Measurements from ENCODE around the gene GPS2. TPM values are rescaled to one million over a fixed set of nuclear protein-coding genes. Genes with fewer than 3 reads are reported as not detected.

Gene GPS2
- total RNA-seq, 2 experiments from 2014 or later = 83.7 to 85.1 TPM

DNA sequence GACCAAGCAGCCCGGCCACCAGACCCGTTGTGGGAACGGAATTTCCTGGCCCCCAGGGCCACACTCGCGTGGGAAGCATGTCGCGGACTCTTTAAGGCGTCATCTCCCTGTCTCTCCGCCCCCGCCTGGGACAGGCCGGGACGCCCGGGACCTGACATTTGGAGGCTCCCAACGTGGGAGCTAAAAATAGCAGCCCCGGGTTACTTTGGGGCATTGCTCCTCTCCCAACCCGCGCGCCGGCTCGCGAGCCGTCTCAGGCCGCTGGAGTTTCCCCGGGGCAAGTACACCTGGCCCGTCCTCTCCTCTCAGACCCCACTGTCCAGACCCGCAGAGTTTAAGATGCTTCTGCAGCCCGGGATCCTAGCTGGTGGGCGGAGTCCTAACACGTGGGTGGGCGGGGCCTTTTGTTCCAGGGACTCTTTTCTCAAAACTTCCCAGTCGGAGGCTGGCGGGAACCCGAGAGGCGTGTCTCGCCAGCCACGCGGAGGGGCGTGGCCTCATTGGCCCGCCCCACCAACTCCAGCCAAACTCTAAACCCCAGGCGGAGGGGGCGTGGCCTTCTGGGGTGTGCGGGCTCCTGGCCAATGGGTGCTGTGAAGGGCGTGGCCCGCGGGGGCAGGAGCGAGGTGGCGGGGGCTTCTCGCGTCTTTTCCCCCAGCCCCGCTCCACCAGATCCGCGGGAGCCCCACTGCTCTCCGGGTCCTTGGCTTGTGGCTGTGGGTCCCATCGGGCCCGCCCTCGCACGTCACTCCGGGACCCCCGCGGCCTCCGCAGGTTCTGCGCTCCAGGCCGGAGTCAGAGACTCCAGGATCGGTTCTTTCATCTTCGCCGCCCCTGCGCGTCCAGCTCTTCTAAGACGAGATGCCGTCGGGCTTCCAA lies 33.8 kb downstream of the GPS2 start, which contains the start of gene SLC2A4:
SLC2A4 (plus strand) TSS at position 645 of the 879 bp plus-strand sequence; CDS start at position 862, 217 bp downstream.
- Mint-ChIP-seq H3K4me3 (peak within 1 kb of the TSS; percentile 63), H3K36me3 (no peaks in the 10 kb centered on the region), H3K4me1 (peaks cover 17% of the 10 kb centered on the region), H3K27ac (no peak within 1 kb of the TSS), H3K9me3 (ENCODE audit: low read depth) (no peaks in the 10 kb centered on the region), H3K27me3 (peaks cover 26% of the 10 kb centered on the region)
- CTCF ChIA-PET = interaction anchor here (0.6 to 11.4 kb wide), 15 partner anchors 11 to 308 kb away, joined by 3 to 112 read pairs (median 4); partner anchors contain the start of genes ACADVL, ACAP1 and DLG4
- ATAC-seq (peak; percentile 85), DNase-seq (peak; percentile 91)

DNA sequence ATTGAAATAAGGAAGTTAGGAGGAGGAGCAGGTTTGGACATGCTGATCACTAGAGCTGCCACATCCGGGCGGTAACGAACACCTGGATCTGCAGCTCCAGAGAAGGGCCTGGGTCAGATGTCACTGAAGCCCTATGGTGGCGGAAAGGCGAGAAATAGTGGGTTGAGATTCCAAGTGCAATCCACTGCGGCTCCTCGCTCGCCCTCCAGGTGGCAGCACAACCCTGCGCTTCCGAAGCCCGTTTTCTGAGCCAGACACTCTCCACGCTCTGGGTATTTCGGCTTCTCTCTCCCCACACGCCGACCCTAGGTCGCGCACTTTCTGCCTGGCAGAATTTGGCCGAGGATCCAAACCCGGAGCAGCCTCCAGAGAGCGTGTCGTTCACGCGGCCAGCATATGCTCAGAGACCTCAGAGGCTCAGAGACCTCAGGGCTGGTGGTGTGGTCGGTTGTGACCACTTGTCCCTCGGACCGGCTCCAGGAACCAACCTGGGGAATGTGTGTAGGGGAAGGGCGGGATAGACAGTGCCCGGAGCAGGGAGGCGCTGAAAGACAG lies 34.6 kb downstream of the GPS2 start:
- Mint-ChIP-seq H3K4me1 (peaks cover 17% of the 10 kb centered on the region), H3K9me3 (ENCODE audit: low read depth) (no peaks in the 10 kb centered on the region), H3K4me3 (peak overlapping the region; percentile 63), H3K27me3 (peaks cover 22% of the 10 kb centered on the region), H3K36me3 (no peaks in the 10 kb centered on the region), H3K27ac (no peak overlapping the region)
- DNase-seq (peak; percentile 89), ATAC-seq (peak; percentile 78)
- CTCF ChIA-PET = interaction anchor here (0.8 to 11.4 kb wide), 14 partner anchors 12 to 235 kb away, joined by 3 to 112 read pairs (median 4); partner anchors contain the start of genes ACADVL, ACAP1 and DLG4

GRCh38 chr17:7279448-7279847 lies 35.7 kb downstream of the GPS2 start:
- CTCF ChIA-PET = interaction anchor here (0.7 to 11.4 kb wide), 5 partner anchors 13 to 240 kb away, joined by 3 to 112 read pairs (median 4); no protein-coding TSS in a partner anchor
- Mint-ChIP-seq H3K4me3 (no peak overlapping the region), H3K27ac (no peak overlapping the region), H3K9me3 (ENCODE audit: low read depth) (no peaks in the 10 kb centered on the region), H3K27me3 (peaks cover 22% of the 10 kb centered on the region), H3K4me1 (peaks cover 17% of the 10 kb centered on the region), H3K36me3 (no peaks in the 10 kb centered on the region)
- no peak for ATAC-seq
- DNase-seq = no peak

GRCh38 chr17:7266784-7267183 lies 48.4 kb downstream of the GPS2 start:
- Mint-ChIP-seq H3K27ac (no peak overlapping the region), H3K9me3 (ENCODE audit: low read depth) (no peaks in the 10 kb centered on the region), H3K4me3 (no peak overlapping the region), H3K4me1 (peaks cover 20% of the 10 kb centered on the region), H3K27me3 (peaks cover 42% of the 10 kb centered on the region), H3K36me3 (no peaks in the 10 kb centered on the region)
- CTCF ChIA-PET = interaction anchor here (0.6 to 2.1 kb wide), 5 partner anchors 16 to 173 kb away, joined by 3 to 9 read pairs (median 4); no protein-coding TSS in a partner anchor
- ATAC-seq = no peak
- DNase-seq = no peak

- CTCF ChIA-PET = interaction anchor here (1.0 to 2.0 kb wide), 2 partner anchors 33 to 173 kb away, joined by 3 to 7 read pairs; no protein-coding TSS in a partner anchor
These were observed 51.4 kb downstream of the GPS2 start for GRCh38 chr17:7263801-7264078.

GRCh38 chr17:7262935-7263800 lies 52.0 kb downstream of the GPS2 start:
- no peak for DNase-seq
- H3K27me3 Mint-ChIP-seq = peaks cover 36% of the 10 kb centered on the region
- ATAC-seq = peak; percentile 8
- no peaks in the 10 kb centered on the region for H3K36me3 Mint-ChIP-seq
- H3K4me1 Mint-ChIP-seq = peaks cover 24% of the 10 kb centered on the region
- H3K4me3 Mint-ChIP-seq = peak overlapping the region; percentile 63
- no peak overlapping the region for H3K27ac Mint-ChIP-seq
- H3K9me3 Mint-ChIP-seq (ENCODE audit: low read depth) = no peaks in the 10 kb centered on the region
- CTCF ChIA-PET = interaction anchor here (1.0 to 2.0 kb wide), 3 partner anchors 33 to 174 kb away, joined by 3 to 7 read pairs (median 5); no protein-coding TSS in a partner anchor

More at GRCh38 chr17:7263801-7264078, 51.4 kb downstream of the GPS2 start:
- ATAC-seq (no peak), DNase-seq (no peak)
- Mint-ChIP-seq H3K36me3 (no peaks in the 10 kb centered on the region), H3K4me3 (peak overlapping the region; percentile 15), H3K4me1 (peaks cover 24% of the 10 kb centered on the region), H3K27ac (no peak overlapping the region), H3K27me3 (peaks cover 38% of the 10 kb centered on the region), H3K9me3 (ENCODE audit: low read depth) (no peaks in the 10 kb centered on the region)

Other genes starting within 250 kb of the GPS2 start
- gene CLEC10A, start 235.1 kb downstream of the GPS2 start, total RNA-seq = not detected
- gene ASGR2, start 200.5 kb downstream of the GPS2 start, total RNA-seq = not detected
- under 1 TPM; 0.35 to 0.38 TPM for gene ASGR1, start 136.0 kb downstream of the GPS2 start, total RNA-seq
- gene DLG4, start 95.5 kb downstream of the GPS2 start, total RNA-seq = 1 to 10 TPM; 4.9 to 5.3 TPM
- 100 to 1,000 TPM; 411 to 423 TPM for gene ACADVL, start 95.4 kb downstream of the GPS2 start, total RNA-seq
- gene DVL2, start 80.8 kb downstream of the GPS2 start, total RNA-seq = 10 to 100 TPM; 52.7 to 62.0 TPM
- gene PHF23, start 75.9 kb downstream of the GPS2 start, total RNA-seq = 10 to 100 TPM; 42.1 to 53.2 TPM
- gene GABARAP, start 72.9 kb downstream of the GPS2 start, total RNA-seq = 100 to 1,000 TPM; 207 to 231 TPM
- gene CTDNEP1, start 63.6 kb downstream of the GPS2 start, total RNA-seq = 100 to 1,000 TPM; 162 to 192 TPM
- 10 to 100 TPM; 56.5 to 70.4 TPM for gene ELP5, start 63.1 kb downstream of the GPS2 start, total RNA-seq
- gene CLDN7, start 52.9 kb downstream of the GPS2 start, total RNA-seq = 1 to 10 TPM in 1 of 2 experiments, under 1 TPM in 1; 0.66 to 1.9 TPM
- not detected for gene SLC2A4, start 33.6 kb downstream of the GPS2 start, total RNA-seq
- 1 to 10 TPM in 1 of 2 experiments, under 1 TPM in 1; 0.35 to 1.4 TPM for gene YBX2, start 20.7 kb downstream of the GPS2 start, total RNA-seq
- gene EIF5A, start 7.7 kb downstream of the GPS2 start, total RNA-seq = 100 to 1,000 TPM; 575 to 853 TPM
- gene NEURL4, start 14.0 kb upstream of the GPS2 start, total RNA-seq = 10 to 100 TPM; 43.7 to 44.8 TPM
- gene ACAP1, start 21.2 kb upstream of the GPS2 start, total RNA-seq = 100 to 1,000 TPM; 594 to 712 TPM
- 1 to 10 TPM; 6.0 to 6.1 TPM for gene KCTD11, start 36.8 kb upstream of the GPS2 start, total RNA-seq
- not detected for gene TMEM95, start 39.8 kb upstream of the GPS2 start, total RNA-seq
- gene TNK1, start 65.7 kb upstream of the GPS2 start, total RNA-seq = under 1 TPM; 0.54 to 0.61 TPM
- gene PLSCR3, start 79.2 kb upstream of the GPS2 start, total RNA-seq = 10 to 100 TPM; 65.5 to 74.2 TPM
- 10 to 100 TPM; 47.5 to 56.1 TPM for gene TMEM256, start 88.7 kb upstream of the GPS2 start, total RNA-seq
- gene NLGN2, start 92.5 kb upstream of the GPS2 start, total RNA-seq = 1 to 10 TPM; 2.0 to 3.5 TPM
- not detected for gene SPEM1, start 105.0 kb upstream of the GPS2 start, total RNA-seq
- not detected for gene SPEM2, start 110.3 kb upstream of the GPS2 start, total RNA-seq
- gene SPEM3, start 113.5 kb upstream of the GPS2 start, total RNA-seq = not detected
- gene TMEM102, start 120.1 kb upstream of the GPS2 start, total RNA-seq = 10 to 100 TPM; 13.9 to 16.7 TPM
- gene FGF11, start 124.2 kb upstream of the GPS2 start, total RNA-seq = 1 to 10 TPM; 3.6 to 4.1 TPM
- gene CHRNB1, start 129.7 kb upstream of the GPS2 start, total RNA-seq = 10 to 100 TPM; 10.4 to 13.1 TPM
- gene ZBTB4, start 164.3 kb upstream of the GPS2 start, total RNA-seq = 10 to 100 TPM; 24.5 to 27.7 TPM
- not detected for gene SLC35G6, start 166.1 kb upstream of the GPS2 start, total RNA-seq
- gene POLR2A, start 169.0 kb upstream of the GPS2 start, total RNA-seq = 100 to 1,000 TPM; 198 to 228 TPM
- 10 to 100 TPM; 52.8 to 59.4 TPM for gene TNFSF12, start 233.7 kb upstream of the GPS2 start, total RNA-seq
- gene TNFSF13, start 243.4 kb upstream of the GPS2 start, total RNA-seq = 1 to 10 TPM; 2.2 to 2.5 TPM
- gene SENP3, start 246.6 kb upstream of the GPS2 start, total RNA-seq = 10 to 100 TPM; 55.7 to 70.9 TPM

All from activated CD8-positive, alpha-beta memory T cell treated with anti-CD3 and anti-CD28 coated beads, Interleukin-2, amount 10 ng/mL, durations not matched to agents 7 days and 5 days (primary cell).